ENCODE measurements around the gene HNF4A.
"Not testable (repeated sequence)": the region's sequence is repeated elsewhere in the genome, so short reads cannot be mapped to it uniquely, and the experiment has no call there.

The HNF4A gene

DNA sequence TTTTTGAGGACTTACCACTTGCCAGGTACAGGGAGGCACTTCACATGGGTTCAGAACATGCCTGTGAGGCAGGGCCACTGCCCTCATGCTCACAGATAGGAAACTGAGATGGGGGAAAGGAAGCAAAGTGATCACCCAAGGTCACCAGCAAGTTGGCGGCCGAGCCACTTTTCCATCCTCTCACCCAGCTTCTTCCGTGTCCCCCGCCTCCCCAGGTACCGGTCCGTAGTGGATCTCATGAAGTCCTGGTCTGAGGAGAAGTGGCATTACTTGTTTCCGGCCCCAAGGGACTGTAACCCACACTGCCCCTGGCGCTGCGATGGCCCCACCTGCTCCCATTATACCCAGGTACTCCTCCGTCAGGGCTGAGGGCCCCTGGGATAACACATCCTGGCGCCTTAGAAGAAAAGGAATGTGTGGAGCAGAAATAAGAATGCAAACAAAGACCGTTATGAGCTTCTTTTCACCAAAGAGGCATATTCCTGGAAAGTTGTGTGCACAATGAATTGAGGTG, 12.3 kb upstream of the HNF4A start:
- no peak overlapping the region for H3K4me3 ChIP-seq

DNA sequence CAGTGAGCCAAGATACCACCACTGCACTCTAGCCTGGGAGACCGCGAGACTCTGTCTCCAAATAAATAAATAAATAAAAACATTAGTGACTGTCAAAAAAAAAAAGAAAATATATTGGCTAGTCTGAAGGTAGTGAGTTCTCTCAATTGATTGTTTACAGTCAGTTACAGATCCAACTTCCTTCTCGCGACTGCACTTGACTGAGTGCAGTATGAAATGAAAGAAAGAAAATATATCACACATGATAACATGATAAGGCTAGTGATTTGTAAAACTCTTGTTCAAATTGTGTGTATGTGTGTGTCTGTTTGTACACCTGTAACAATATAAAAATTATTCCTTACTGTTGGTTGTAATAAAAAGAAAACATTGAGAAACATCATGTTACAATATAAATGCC, 10.8 kb upstream of the HNF4A start:
- Histone ChIP-seq H3K4me3 (no peak overlapping the region), H3K27ac (no peak overlapping the region)

More for the DNA sequence above, 12.3 kb upstream of the HNF4A start:
- no peak overlapping the region for H3K27ac ChIP-seq

DNA sequence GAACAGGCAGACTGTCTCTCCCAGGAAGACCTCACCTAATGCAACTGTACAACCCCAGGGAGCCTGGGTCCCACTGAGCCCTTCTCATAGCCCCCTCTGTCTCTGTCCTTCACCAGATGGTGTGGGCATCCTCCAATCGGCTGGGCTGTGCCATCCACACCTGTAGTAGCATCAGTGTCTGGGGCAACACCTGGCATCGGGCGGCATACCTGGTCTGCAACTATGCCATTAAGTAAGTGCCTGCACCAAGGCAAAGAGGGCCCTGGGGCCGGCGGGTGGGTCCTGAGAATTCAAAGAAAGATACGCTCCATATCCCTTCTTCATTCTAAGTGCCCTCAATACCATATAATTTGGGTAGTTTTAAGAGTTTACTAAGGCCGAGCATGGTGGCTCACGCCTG, 10.4 kb upstream of the HNF4A start:
- H3K27ac ChIP-seq: no peak overlapping the region
- H3K4me3 ChIP-seq: no peak overlapping the region

DNA sequence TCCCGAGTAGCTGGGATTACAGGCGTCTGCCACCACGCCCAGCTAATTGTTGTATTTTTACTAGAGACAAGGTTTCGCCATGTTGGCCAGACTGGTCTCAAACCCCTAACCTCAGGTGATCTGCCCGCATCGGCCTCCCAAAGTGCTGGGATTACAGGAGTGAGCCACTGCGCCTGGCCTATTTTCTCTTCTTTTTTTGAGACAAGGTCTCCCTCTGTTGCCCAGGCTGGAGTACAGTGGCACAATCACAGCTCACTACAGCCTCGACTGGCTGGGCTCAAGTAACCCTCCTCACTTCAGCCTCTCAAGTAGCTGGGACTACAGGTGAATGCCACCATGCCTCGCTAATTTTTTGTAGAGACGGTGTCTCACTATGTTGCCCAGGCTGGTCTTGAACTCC, 9.6 kb upstream of the HNF4A start:
- H3K4me3 ChIP-seq, H3K27ac ChIP-seq: not testable (repeated sequence)

DNA sequence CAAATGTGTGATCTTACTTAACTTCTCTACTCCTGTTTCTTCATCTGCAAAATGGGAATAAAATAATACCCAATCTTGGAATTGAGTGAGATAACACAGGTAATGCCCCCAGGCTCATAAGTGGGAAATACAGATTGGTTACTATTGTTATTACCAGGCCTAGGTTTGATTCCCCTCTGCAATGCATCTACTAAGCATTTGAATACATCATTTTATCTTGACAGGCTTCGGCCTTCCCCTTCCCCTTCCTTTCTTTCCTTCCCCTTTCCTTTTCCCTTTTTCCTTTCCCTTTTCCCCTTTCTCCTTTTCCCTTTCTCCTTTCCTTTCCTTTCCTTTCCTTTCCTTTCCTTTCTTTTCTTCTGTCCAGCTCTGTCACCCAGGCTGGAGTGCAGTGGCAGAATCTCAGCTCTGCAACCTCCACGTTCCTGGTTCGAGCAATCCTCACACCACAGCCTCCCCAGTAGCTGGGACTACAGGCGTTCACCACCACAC, 7.3 kb upstream of the HNF4A start:
- Histone ChIP-seq H3K4me3 (no peak overlapping the region), H3K27ac (no peak overlapping the region)

DNA sequence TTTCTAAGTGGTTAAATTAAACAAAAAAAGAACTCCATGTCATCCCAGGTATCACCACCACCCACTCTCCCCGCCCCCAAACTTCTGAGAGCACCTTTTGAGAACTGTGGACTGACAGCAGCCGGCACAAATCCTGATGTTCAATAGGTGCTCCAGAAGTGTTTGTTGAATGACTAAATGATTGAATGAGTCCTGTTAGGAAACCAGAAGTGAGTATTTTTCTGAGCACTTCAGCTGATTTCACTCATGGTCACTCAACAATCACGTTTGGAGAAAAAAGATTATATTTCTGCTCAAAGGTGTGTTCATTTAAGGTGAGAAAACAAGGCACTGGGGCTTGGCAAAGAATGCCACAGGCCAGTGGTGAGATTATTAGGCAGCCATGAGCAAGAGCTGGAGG, 6.2 kb upstream of the HNF4A start:
- Histone ChIP-seq H3K27ac (no peak overlapping the region), H3K4me3 (no peak overlapping the region)

DNA sequence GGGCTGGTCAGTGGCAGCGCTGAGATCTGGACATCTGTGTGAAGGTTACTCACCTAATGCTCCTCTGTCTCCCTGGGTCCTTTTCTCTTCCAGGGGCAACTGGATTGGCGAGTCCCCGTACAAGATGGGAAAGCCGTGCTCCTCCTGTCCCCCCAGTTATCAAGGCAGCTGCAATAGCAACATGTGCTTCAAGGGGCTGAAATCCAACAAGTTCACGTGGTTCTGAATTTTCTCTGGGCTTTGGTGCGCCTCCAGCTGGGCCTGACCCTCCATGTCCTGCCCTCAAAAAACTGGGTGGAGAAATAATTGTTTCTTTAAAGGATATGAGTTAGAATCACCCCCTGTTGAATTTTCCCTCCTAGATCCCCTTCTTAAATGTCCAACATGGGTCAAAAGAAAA, 4.9 kb upstream of the HNF4A start:
- Histone ChIP-seq H3K4me3 (no peak overlapping the region), H3K27ac (no peak overlapping the region)

DNA sequence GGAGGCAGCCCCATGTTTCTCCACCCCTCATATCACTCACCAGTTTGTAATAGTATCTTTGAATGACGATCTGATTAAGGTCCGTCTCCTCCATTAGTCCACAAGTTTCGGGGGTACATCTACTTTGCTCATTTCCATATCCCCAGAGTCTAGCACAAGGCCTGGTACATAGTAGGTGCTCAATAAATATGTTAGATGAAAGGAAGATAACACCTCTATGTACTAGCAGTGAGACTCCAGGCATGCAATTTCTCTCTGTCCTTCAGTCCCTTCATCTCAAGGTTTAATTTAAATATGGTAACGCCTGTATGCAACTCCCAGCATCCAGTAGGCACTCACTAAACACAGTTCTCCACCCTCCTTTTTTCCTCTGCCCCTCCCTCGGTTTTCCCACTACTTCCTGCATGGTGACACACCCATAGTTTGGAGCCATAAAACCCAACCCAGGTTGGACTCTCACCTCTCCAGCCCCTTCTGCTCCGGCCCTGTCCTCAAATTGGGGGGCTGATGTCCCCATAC, 461 bp upstream of the HNF4A start:
- Histone ChIP-seq H3K4me3 (no peak overlapping the region), H3K27ac (no peak overlapping the region)

DNA sequence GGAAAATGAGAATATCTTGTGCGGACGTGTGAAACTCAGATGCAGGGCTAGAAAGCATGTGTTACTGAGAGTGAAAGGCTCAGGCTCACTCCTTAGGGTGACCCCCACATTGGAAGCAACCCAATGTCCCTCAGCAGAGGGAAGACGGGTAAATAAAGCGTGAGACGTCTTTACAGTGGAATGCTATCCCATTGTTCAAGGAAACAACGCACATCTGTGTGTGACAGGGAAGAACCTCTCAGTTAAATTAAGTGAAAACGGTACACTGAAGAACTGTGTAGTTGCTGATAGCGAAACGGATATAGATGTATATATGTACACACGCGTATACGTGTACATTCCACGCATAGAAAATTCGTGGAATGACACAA, 839 bp downstream of the HNF4A start:
- no peak overlapping the region for H3K4me3 ChIP-seq

DNA sequence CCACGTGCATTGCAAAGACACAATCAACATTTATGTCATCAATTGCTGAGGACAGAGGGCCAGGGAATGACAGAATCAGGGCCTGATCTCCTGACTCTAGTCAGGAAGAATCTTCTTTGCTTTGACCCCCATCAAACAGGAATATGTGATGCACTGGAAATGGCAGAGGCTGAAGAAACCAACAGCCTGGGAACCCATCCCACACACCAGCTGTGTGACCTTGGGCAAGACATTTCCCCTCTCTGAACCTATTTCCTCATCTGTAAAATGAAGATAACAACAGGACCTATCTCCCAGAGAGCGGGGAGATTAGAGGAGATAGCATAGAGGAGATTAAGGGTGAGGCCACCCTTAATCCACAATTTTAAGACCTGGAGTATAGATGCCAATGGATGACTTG, 1.5 kb downstream of the HNF4A start:
- no peak overlapping the region for H3K27ac ChIP-seq
- H3K4me3 ChIP-seq: no peak overlapping the region

More for the DNA sequence above, 839 bp downstream of the HNF4A start:
- no peak overlapping the region for H3K27ac ChIP-seq

DNA sequence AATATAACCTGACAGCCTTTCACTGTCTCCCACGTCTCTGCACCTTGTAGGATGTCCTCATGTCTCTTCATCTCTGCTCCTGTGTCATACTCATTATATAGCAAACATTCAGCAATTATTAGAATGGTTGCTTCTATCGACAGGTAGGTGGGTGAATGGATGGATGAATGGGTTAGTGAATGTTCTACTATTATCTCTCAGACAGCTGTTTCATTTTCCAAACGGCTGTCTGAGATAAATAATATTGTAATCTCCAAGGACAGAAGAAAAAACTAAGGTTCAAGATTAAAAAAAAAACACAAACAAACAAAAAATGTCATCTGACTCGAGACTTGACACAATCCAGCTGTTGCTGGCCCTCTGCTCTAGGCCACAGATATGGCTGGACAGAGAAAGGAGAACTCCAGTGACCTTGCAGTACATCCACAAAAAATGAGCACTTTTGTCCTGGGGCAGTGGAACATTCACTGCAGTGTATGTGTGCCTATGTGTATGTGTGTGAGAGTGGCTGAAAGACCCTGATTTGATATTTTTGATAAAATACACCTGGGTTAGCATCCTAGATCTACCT, 2.1 kb downstream of the HNF4A start:
- Histone ChIP-seq H3K4me3 (no peak overlapping the region), H3K27ac (no peak overlapping the region)

DNA sequence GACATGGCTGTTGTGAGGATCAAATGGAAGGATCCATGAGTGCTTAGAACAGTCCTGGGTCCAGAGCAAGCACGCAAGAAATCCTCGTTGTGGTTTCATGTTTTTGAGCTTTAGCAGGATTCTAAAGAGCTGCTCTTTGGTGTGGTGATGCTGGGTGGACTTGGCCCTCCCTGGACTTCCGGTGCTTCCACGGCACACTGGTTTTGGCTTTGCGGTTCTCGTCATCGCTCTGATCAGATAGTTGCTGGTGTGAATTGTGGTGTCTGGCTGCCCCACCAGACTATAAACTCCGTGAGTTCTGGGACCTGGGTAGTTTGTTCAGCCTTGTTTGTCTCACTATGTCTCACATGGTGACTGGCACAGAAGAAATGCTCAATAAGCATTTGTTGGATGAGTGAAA, 3.3 kb downstream of the HNF4A start:
- H3K4me3 ChIP-seq: no peak overlapping the region
- H3K27ac ChIP-seq: no peak overlapping the region

DNA sequence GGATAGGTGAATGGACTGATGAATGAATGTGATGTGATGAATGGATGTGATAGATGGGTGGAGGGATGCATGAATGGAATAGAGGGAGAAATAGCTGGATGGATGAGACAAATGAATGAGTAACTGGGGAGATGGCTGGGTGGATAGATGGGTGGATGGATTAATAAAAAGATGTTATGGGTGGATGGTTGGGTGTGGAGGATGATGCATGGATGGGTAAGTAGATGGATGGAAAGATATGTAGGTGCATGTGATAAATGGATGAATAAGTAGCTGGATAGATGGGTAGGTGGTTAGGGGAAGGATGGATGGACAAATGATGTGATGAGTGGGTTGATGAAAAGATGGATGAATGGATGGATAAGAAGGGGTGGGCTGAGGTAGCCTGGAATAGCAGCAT, 4.7 kb downstream of the HNF4A start:
- Histone ChIP-seq H3K4me3 (no peak overlapping the region), H3K27ac (no peak overlapping the region)

DNA sequence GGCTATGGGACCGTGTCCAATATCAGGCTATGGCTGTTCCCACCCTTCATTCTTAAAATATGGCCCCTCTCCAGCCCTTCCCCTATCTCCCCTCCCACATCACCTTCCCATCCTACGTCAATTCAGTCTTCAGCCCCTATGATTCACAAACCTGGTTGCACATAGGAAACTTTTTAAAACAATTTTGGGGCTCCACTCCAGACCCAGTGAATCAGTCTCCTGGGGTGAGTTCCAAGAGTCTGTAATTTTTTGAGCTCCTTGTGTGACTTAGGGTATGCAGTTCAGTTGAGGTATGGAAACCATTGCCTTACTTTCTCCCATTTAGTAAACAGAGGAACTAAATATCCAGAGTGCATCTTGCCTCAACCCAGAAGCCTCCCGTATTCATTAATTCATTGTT, 5.5 kb downstream of the HNF4A start:
- Histone ChIP-seq H3K27ac (no peak overlapping the region), H3K4me3 (no peak overlapping the region)

DNA sequence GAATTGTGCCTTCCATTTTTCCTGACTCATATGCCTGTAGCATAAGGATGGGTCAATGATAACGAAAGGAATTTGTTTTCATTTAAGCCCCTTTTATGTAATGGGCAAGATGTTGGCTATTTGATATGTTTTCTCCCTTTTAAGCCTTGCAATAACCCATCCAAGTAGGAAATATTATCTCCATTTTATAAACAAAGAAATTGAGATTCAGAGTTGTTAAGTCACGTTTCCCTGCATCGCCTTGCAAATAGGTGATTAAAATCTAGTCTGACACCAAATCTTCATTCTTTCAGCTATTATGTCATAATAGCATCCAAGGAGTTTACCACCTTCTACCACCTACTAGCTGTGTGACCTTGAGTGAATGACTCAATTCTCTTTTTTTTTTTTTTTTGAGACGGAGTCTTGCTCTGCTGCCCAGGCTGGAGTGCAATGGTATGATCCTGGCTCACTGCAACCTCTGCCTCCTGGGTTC, 7.0 kb downstream of the HNF4A start:
- H3K4me3 ChIP-seq: no peak overlapping the region
- no peak overlapping the region for H3K27ac ChIP-seq

DNA sequence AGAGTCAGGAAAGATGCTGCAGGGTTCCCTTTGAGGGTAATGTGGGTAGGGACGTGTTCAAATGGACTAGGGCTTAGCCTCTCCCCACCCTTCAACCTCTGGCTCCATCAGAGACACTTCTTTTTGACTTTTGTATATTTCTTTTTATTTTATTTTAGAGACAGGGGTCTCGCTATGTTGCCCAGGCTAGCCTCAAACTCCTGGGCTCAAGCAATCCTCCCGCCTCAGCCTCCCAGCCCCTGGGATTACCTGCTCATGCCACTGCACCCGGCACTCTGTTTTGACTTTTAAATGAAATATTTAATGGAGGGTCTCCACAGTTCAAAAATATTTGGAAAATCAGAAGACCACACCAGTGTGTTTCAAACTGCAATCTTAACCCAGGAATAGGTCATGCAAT, 8.6 kb downstream of the HNF4A start:
- Histone ChIP-seq H3K4me3 (no peak overlapping the region), H3K27ac (no peak overlapping the region)

DNA sequence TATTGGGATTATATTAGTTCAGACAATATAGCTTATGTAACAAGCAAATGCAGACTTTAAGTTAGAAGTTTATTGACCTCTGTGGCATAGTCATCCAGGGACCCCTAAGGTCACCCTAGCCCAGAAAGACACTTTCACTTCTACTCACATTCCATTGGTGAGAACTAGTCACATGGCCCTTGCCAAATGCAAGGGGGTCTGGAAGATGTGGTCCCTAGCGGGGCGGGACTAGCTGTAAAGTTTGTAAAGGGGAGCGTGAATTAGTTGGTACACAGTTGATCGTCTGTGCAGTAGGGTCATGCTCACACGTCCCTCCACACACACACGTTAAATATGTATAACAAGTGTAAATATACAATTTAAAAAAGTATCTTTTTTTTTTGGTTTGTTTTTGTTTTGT, 9.3 kb downstream of the HNF4A start:
- Histone ChIP-seq H3K27ac (no peak overlapping the region), H3K4me3 (no peak overlapping the region)

DNA sequence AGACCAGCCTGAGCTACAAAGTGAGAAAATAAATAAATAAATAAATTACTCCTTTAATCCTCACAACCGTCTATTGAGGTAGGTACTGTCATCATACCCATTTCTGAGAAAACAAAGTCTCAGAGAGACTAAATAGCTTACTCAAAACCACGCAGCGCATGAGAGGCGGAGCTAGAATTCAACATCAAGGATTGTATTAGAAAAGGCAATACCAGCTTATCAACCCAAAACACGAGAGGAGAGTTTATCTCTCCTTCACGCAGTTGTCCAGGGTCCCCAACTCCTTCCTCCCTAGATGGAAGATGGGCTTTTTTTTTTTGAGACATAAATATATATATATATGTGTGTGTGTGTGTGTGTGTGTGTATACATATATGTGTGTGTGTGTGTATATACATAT, 12.2 kb downstream of the HNF4A start:
- Histone ChIP-seq H3K27ac (no peak overlapping the region), H3K4me3 (no peak overlapping the region)

DNA sequence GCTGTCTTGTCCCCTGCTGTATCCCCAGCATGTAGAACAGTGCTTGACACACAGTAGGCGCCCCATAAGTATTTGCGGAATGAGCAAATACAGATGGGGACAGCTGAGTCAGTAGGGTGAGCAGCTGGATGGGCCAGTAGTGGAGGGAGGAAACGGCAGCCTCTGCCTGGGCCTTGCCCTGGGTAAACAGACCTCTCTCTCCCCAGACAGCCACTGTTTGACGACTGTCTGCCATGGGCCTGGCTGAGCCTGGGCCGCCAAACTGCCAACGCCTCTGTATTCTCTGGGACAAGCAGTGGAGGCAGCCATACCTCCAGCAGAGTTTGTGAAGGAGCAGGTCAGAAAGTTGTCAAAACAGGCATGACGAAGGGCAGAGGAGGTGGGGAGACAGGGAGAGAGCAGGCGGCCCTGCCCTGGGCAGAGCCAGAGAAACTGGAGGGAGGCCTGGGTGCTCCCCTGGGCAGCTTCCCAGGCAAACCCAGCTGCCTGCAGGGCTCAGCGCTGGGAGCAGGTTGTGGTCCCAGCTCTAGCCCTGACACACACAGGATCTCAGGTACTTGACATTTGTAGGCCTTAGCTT, 15.2 kb downstream of the HNF4A start:
- no peak overlapping the region for H3K4me3 ChIP-seq
- H3K27ac ChIP-seq: no peak overlapping the region

DNA sequence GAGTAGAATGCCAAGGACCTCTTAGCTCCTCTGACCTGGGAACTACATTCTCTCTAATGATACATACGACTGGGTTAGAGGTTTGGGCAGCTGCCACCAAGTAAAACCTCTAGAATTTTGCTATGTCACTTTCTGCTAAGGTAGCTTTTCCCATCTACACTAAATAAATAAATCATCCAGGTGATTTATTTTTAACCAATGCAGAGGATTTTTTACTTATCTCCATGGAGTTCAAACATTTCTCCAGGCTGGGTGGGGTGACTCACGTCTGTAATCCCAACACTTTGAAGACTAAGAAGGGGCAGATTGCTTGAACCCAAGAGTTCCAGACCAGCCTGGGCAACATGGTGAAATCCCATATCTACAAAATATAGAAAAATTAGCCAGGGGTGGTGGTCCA, 27.1 kb downstream of the HNF4A start:
- Histone ChIP-seq H3K4me3 (no peak overlapping the region), H3K27ac (no peak overlapping the region)

DNA sequence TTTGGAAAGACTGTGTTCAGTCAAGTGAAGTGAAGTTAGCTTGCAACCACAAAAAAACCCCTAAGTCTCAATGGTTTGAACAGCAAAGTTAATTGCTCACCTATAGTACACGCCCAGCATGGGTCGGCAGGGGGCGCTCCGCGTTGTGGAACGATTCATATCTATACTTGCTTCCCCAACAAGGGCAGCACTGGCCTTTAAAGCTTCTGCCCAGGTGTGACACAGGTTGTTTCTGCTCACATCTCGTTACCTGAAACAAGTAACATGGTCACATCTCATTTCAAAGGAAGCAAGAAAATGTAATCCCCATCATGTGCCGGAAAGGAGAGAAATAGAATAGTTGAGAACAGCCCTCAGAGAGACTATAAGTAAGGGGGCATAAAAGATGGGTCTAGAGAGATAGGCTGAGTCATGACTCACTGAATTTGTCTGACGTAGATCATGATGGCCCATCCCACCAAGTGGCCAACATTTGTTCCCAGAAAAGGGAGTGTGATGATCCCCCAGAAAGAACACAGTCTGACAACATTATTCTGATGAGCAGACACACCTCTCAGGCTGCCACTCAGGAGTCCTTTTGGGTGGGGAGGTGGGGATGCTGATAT, 29.0 kb downstream of the HNF4A start:
- no peak overlapping the region for H3K27ac ChIP-seq
- H3K4me3 ChIP-seq: no peak overlapping the region
